Kidney (tissue), 14 donors: ENCODE results near the gene ALDH1A2. TPM values are rescaled to one million over a fixed set of nuclear protein-coding genes. Genes with fewer than 3 reads are reported as not detected.

Experiments
- DNase-seq, 5 donors: peaks; one replicate each; pipeline ENCODE4 v3.0.0-alpha.2; 2013 to 2020
- FAIRE-seq: peaks from 2 replicates; lab custom pipeline; 2012; peaks lifted over from hg19 to GRCh38; lab: Jason Lieb, UNC
- H3K27ac ChIP-seq, 2 donors: one replicate each; pipeline ENCODE4 v1.7.0; 2013; ENCODE audit warnings: low read depth in 2 of 2, low read length in 2 of 2, inconsistent platforms in 1 of 2
- H3K27me3 ChIP-seq: one replicate; pipeline ENCODE4 v1.7.1; 2013; ENCODE audit warnings: low read length, inconsistent platforms; ENCODE audit not compliant: control insufficient read depth, insufficient read depth
- H3K36me3 ChIP-seq, 3 donors: one replicate each; pipeline versions ENCODE4 v1.7.0 to v1.7.1; 2013; ENCODE audit warnings: low read length in 3 of 3, control low read depth in 1 of 3, inconsistent platforms in 1 of 3; ENCODE audit not compliant: insufficient read depth in 3 of 3, control insufficient read depth in 2 of 3
- H3K4me1 ChIP-seq, 3 donors: one replicate each; pipeline versions ENCODE4 v1.7.0 to v1.7.1; 2013; ENCODE audit warnings: low read length in 3 of 3, inconsistent platforms in 1 of 3, low read depth in 1 of 3; ENCODE audit not compliant: control insufficient read depth in 2 of 3, insufficient read depth in 2 of 3
- H3K4me3 ChIP-seq, 3 donors: one replicate each; pipeline versions ENCODE4 v1.7.0 to v1.8.1; 2013; ENCODE audit warnings: low read length in 3 of 3, control low read depth in 1 of 3, inconsistent platforms in 1 of 3
- H3K9ac ChIP-seq, 3 donors: one replicate each; pipeline versions ENCODE4 v1.7.0 to v1.7.1; 2013; ENCODE audit warnings: low read length in 3 of 3, control low read depth in 1 of 3, inconsistent platforms in 1 of 3
- H3K9me3 ChIP-seq, 3 donors: one replicate each; pipeline versions ENCODE4 v1.7.0 to v1.7.1; 2013; ENCODE audit warnings: low read length in 3 of 3, control low read depth in 1 of 3, inconsistent platforms in 1 of 3; ENCODE audit not compliant: control insufficient read depth in 2 of 3, insufficient read depth in 1 of 3
- intact Hi-C: fragments of 100-400 bp; cut with DNase I; formaldehyde crosslinking; loops from one replicate; pipeline ENCODE4 v1.11.1; 2022
- polyA plus RNA-seq: library from polyadenylated mRNA; stranded (reverse); fragments of 350-450 nt; fragmentation: Illumina TruSeq; extraction: RNeasy Lipid Tissue Mini Kit (QIAGEN cat#74804); gene quantifications from one replicate; pipeline ENCODE4 v1.2.3, GENCODE V29; 2014; ENCODE audit warnings: low read depth, low replicate concordance; ENCODE audit not compliant: insufficient read depth
- total RNA-seq: library from RNA; stranded (reverse); fragmentation: NEBNext Ultra II Directional; extraction: Animal tissue kit (Norgen Biotek cat#: 25700); gene quantifications from one replicate; pipeline ENCODE4 v1.2.1, GENCODE V29; 2021
- TF ChIP-seq, protein P1 (sequence below): IDR thresholded peaks from 3 replicates; pipeline ENCODE4 v1.5.1; 2012; ENCODE audit warnings: mild to moderate bottlenecking, moderate library complexity, borderline replicate concordance; ENCODE audit not compliant: insufficient read depth; ENCODE audit errors: extremely low read depth
- donor health status: control.
- donor health status: control.
- donor health status: control.
- donor health status: control.
- donor health status: control.
- donor health status: DM: yes; HTN: yes; CAD: no.
- donor health status: Normal renal cell carcinoma (clear cell type).

ALDH1A2 gene
- total and polyA plus RNA-seq, 2 donors from 2014 or later: 24.4 to 113 TPM

- H3K36me3 ChIP-seq: no peaks in the 10 kb centered on the region
- H3K9ac ChIP-seq: no peak overlapping the region
- no peak overlapping the region for H3K4me3 ChIP-seq
- H3K9me3 ChIP-seq: no peaks in the 10 kb centered on the region
- H3K4me1 ChIP-seq: peaks cover 0 to 8% (median 0%) of the 10 kb centered on the region in 3 donors
- TF ChIP-seq, protein P1, sequence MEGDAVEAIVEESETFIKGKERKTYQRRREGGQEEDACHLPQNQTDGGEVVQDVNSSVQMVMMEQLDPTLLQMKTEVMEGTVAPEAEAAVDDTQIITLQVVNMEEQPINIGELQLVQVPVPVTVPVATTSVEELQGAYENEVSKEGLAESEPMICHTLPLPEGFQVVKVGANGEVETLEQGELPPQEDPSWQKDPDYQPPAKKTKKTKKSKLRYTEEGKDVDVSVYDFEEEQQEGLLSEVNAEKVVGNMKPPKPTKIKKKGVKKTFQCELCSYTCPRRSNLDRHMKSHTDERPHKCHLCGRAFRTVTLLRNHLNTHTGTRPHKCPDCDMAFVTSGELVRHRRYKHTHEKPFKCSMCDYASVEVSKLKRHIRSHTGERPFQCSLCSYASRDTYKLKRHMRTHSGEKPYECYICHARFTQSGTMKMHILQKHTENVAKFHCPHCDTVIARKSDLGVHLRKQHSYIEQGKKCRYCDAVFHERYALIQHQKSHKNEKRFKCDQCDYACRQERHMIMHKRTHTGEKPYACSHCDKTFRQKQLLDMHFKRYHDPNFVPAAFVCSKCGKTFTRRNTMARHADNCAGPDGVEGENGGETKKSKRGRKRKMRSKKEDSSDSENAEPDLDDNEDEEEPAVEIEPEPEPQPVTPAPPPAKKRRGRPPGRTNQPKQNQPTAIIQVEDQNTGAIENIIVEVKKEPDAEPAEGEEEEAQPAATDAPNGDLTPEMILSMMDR: no peak
- intact Hi-C loops: no loop called here
- no peak overlapping the region for H3K27ac ChIP-seq
- H3K27me3 ChIP-seq: no peaks in the 10 kb centered on the region
- DNase-seq: no peak
- FAIRE-seq: no peak
These were observed 15.8 kb downstream of the ALDH1A2 start for GRCh38 chr15:58049520-58050227.

- TF ChIP-seq, protein P1: no peak
- H3K9ac ChIP-seq: no peak overlapping the region
- no peak overlapping the region for H3K4me3 ChIP-seq
- intact Hi-C loops: no loop called here
- H3K9me3 ChIP-seq: no peaks in the 10 kb centered on the region
- H3K27me3 ChIP-seq: no peaks in the 10 kb centered on the region
- H3K36me3 ChIP-seq: no peaks in the 10 kb centered on the region
- peaks cover 0 to 3% (median 0%) of the 10 kb centered on the region in 3 donors for H3K4me1 ChIP-seq
- FAIRE-seq: no peak
- no peak for DNase-seq
- H3K27ac ChIP-seq: no peak overlapping the region
These were observed 17.2 kb downstream of the ALDH1A2 start for GRCh38 chr15:58048261-58048660.

- Histone ChIP-seq H3K4me1 (peaks cover 0 to 3% (median 0%) of the 10 kb centered on the region in 3 donors), H3K9ac (no peak overlapping the region), H3K36me3 (no peaks in the 10 kb centered on the region), H3K27ac (no peak overlapping the region), H3K27me3 (no peaks in the 10 kb centered on the region), H3K4me3 (no peak overlapping the region), H3K9me3 (no peaks in the 10 kb centered on the region)
- TF ChIP-seq, protein P1: no peak
- DNase-seq (no peak), FAIRE-seq (no peak)
- intact Hi-C loops: no loop called here
These were observed 18.4 kb downstream of the ALDH1A2 start for GRCh38 chr15:58047149-58047548.
